Spleen (tissue), 11 donors: Measurements from ENCODE around the gene MRAP. TPM values are rescaled to one million over a fixed set of nuclear protein-coding genes. Genes with fewer than 3 reads are reported as not detected.
"Not testable (repeated sequence)": the region's sequence is repeated elsewhere in the genome, so short reads cannot be mapped to it uniquely, and the experiment has no call there.

Source experiments
- DNase-seq: peaks from one replicate; pipeline ENCODE4 v3.0.0-alpha.2; 2020
- H3K27ac ChIP-seq, 8 donors: fragments of 200-600 bp; sonication (generic) in 7 of 8; 1 replicate in 4 of 8; 2 replicates in 4 of 8; pipeline versions ENCODE4 v1.5.0 to v1.8.0; 2016 to 2021; ENCODE audit warnings: inconsistent platforms in 4 of 8, mild to moderate bottlenecking in 4 of 8, moderate library complexity in 1 of 8
- H3K27me3 ChIP-seq, 7 donors: fragments of 200-600 bp; sonication (generic) in 6 of 7; replicated peaks in 1 of 7; 1 replicate in 4 of 7; 2 replicates in 3 of 7; pipeline versions ENCODE4 v1.5.0 to v1.8.0; 2016 to 2021; ENCODE audit warnings: inconsistent platforms in 3 of 7, mild to moderate bottlenecking in 1 of 7
- H3K36me3 ChIP-seq, 6 donors: fragments of 200-600 bp; sonication (generic) in 5 of 6; 1 replicate in 4 of 6; 2 replicates in 2 of 6; pipeline versions ENCODE4 v1.5.0 to v1.8.0; 2016 to 2021; ENCODE audit warnings: inconsistent platforms in 2 of 6
- H3K4me1 ChIP-seq, 6 donors: fragments of 200-600 bp; sonication (generic) in 5 of 6; 1 replicate in 3 of 6; 2 replicates in 3 of 6; pipeline versions ENCODE4 v1.5.0 to v1.8.0; 2016 to 2021; ENCODE audit warnings: inconsistent platforms in 3 of 6
- H3K4me3 ChIP-seq, 8 donors: fragments of 200-600 bp; sonication (generic) in 7 of 8; 1 replicate in 4 of 8; 2 replicates in 4 of 8; pipeline versions ENCODE4 v1.5.0 to v1.8.0; 2016 to 2021; ENCODE audit warnings: inconsistent platforms in 4 of 8, mild to moderate bottlenecking in 4 of 8, moderate library complexity in 2 of 8
- H3K9me3 ChIP-seq, 8 donors: fragments of 200-600 bp; sonication (generic) in 7 of 8; 1 replicate in 4 of 8; 2 replicates in 4 of 8; pipeline versions ENCODE4 v1.5.0 to v1.8.0; 2016 to 2021; ENCODE audit warnings: inconsistent platforms in 4 of 8
- POLR2A ChIP-seq, 3 donors: fragments of 450-650 bp; IDR thresholded peaks; one replicate each; pipeline ENCODE4 v1.5.1; 2017; ENCODE audit warnings: antibody characterized with exemption in 3 of 3, mild to moderate bottlenecking in 1 of 3
- POLR2AphosphoS5 ChIP-seq, 3 donors: sonication (generic); formaldehyde crosslinking; IDR thresholded peaks; one replicate each; pipeline ENCODE4 v1.5.1; 2017; ENCODE audit warnings: antibody characterized with exemption in 3 of 3
- WGBS, 5 donors: extraction: QIAGEN DNeasy Blood & Tissue Kit in 3 of 5; methylation state at CpG; one replicate each; pipeline versions ENCODE4 v1.1.5 to v1.1.7; 2013 to 2018; 5-methylcytosine and 5-hydroxymethylcytosine counted together
- intact Hi-C: fragments of 100-400 bp; cut with DNase I; formaldehyde crosslinking; loops from one replicate; pipeline ENCODE4 v1.15.0; 2023; ENCODE audit warnings: low total_unique reads
- polyA plus RNA-seq, 3 donors: library from polyadenylated mRNA; stranded (reverse); fragments of 200-250 nt; gene quantifications; one replicate each; pipeline ENCODE4 v1.2.1, GENCODE V29; 2013
- total RNA-seq, 7 donors: library from RNA; depleted of rRNA in 3 of 7; stranded (reverse); fragments of >200 nt in 3 of 7; fragmentation: NEBNext Ultra II Directional in 4 of 7; extraction: Animal tissue kit (Norgen Biotek cat#: 25700) in 4 of 7; gene quantifications; one replicate each; pipeline versions ENCODE4 v1.1.0 to v1.2.1, GENCODE V29; 2016 to 2021
- TF ChIP-seq, protein P1 (sequence below), 11 experiments: fragments of 200-600 bp in 7 of 11; fragments of 450-650 bp in 4 of 11; sonication (generic) in 4 of 11; IDR thresholded peaks in 8 of 11; conservative IDR thresholded peaks in 3 of 11; 1 replicate in 7 of 11; 2 replicates in 4 of 11; pipeline versions ENCODE4 v1.4.0 to v1.8.0; 2016 to 2021; ENCODE audit warnings: antibody characterized with exemption in 11 of 11, inconsistent platforms in 4 of 11, mild to moderate bottlenecking in 1 of 11
- donor health status: healthy with polysubstance abuse.
- donor health status: DM: no; HTN: no; CAD: no; lungs with moderate emphysema.
- donor health status: DM: no; HTN: no; CAD: no.
- donor health status: Bipolar disorder and iron deficiency.
- donor health status: healthy.
- donor health status: DM: no; HTN: no; CAD: no.
- donor health status: DM: yes; HTN: yes; CAD: no.

Gene MRAP
- total and polyA plus RNA-seq, 10 donors = 0.09 TPM; not detected in 9

DNA sequence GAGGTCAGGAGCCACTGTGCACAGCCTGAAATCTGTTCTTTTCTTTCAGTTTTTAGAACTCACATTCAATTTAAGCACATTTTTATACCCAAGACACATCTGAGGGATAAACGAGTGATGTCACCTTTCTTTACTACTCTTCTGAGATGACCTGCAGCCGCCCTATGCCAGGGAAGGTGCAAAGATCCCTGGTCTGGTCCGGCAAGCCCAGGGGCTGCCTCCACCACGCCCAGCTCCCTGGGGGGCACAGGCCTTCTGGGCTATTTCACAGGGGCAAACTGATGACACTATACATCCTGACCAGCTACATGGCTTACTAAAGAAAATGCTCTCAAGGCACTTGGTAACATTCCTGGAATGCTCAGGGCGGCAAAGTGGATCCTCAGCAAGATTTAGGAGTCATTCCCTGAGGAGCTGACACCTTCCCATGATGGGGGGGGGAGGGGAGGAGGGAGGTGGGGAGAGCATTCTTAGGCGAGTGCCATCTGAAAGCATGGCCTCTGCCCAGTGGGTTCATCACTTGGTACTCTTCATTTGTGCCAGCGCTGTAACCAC is 11.3 kb downstream of the MRAP start:
- no peaks in the 10 kb centered on the region for H3K9me3 ChIP-seq
- 90 to 98% (median 96%) methylated on average over 7 of the region's 7 CpGs for WGBS, 5 donors
- peaks cover 0 to 79% (median 21%) of the 10 kb centered on the region in 6 donors for H3K36me3 ChIP-seq
- H3K27ac ChIP-seq = no peak overlapping the region
- no peaks in the 10 kb centered on the region for H3K27me3 ChIP-seq
- H3K4me1 ChIP-seq = no peaks in the 10 kb centered on the region
- TF ChIP-seq, protein P1, sequence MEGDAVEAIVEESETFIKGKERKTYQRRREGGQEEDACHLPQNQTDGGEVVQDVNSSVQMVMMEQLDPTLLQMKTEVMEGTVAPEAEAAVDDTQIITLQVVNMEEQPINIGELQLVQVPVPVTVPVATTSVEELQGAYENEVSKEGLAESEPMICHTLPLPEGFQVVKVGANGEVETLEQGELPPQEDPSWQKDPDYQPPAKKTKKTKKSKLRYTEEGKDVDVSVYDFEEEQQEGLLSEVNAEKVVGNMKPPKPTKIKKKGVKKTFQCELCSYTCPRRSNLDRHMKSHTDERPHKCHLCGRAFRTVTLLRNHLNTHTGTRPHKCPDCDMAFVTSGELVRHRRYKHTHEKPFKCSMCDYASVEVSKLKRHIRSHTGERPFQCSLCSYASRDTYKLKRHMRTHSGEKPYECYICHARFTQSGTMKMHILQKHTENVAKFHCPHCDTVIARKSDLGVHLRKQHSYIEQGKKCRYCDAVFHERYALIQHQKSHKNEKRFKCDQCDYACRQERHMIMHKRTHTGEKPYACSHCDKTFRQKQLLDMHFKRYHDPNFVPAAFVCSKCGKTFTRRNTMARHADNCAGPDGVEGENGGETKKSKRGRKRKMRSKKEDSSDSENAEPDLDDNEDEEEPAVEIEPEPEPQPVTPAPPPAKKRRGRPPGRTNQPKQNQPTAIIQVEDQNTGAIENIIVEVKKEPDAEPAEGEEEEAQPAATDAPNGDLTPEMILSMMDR (IDR thresholded peaks at IDR 0.05 in 8 of 11, conservative IDR thresholded peaks at IDR 0.05 in 3 of 11) = no peak
- TF ChIP-seq POLR2A (IDR thresholded peaks at IDR 0.05) (no peak), POLR2AphosphoS5 (IDR thresholded peaks at IDR 0.05) (no peak)
- no peak overlapping the region for H3K4me3 ChIP-seq
- no peak for DNase-seq
- intact Hi-C loops = no loop called here

DNA sequence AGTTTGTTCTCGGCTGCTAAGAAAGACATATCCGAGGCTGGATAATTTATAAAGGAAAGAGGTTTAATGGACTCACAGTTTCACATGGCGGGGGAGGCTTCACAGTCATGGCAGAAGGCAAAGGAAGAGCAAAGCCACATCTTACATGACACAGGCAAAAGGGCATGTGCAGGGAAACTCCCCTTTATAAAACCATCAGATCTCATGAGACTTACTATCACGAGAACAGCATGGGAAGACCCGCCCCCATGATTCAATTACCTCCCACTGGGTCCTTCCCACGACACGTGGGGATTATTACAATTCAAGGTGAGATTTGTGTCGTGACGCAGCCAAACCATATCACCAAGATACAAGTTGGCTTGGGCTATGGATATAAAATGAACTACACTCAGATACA is 12.3 kb downstream of the MRAP start:
- H3K9me3 ChIP-seq, H3K4me1 ChIP-seq, H3K27me3 ChIP-seq, H3K4me3 ChIP-seq, intact Hi-C loops, H3K27ac ChIP-seq, DNase-seq: not testable (repeated sequence)
- H3K36me3 ChIP-seq = peaks cover 0 to 89% (median 29%) of the 10 kb centered on the region in 6 donors
- WGBS, 5 donors = 87 to 93% (median 91%) methylated on average over 9 of the region's 9 CpGs

DNA sequence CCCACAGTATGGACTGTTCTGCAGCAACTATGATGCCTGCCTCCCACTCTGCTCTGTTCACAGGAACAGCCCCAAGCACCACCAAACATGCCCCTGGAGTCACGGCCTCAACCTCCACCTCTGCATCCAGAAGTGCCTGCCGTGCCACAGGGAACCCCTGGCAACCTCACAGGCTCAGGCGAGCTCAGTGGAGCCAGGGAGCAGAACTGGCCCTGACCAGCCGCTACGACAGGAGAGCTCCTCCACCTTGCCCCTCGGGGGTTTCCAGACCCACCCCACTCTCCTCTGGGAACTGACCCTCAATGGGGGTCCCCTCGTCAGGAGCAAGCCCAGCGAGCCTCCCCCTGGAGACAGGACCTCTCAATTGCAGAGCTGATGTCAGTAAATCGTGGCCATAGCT is 13.0 kb downstream of the MRAP start:
- Histone ChIP-seq H3K36me3 (peaks cover 0 to 92% (median 36%) of the 10 kb centered on the region in 6 donors), H3K27ac (no peak overlapping the region), H3K4me1 (no peaks in the 10 kb centered on the region), H3K9me3 (no peaks in the 10 kb centered on the region), H3K27me3 (no peaks in the 10 kb centered on the region), H3K4me3 (no peak overlapping the region)
- TF ChIP-seq POLR2AphosphoS5 (IDR thresholded peaks at IDR 0.05) (no peak), POLR2A (IDR thresholded peaks at IDR 0.05) (no peak)
- TF ChIP-seq, protein P1 (IDR thresholded peaks at IDR 0.05 in 8 of 11, conservative IDR thresholded peaks at IDR 0.05 in 3 of 11) = no peak
- intact Hi-C loops = no loop called here
- no peak for DNase-seq
- 88 to 100% (median 96%) methylated on average over 3 to 9 of the region's 9 CpGs for WGBS, 5 donors

DNA sequence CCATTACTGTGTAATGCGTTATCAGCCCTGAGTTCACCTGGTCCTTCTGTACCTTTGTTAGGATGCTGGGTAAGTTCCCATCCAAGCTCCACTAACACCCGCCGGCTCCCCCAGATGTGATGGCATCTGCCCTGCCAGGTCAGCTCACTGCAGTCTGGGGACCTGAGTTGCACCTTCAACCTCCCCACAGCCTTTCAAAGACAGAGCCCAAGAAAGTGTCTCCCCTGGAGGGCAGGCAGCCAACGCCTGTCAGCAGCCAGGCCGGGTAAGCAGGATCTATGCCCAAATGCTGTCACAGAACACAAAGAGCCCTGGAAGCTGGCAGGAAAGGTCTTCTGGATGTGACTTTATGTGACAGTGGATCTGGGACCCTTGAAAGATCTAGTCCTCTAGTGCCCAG is 13.7 kb downstream of the MRAP start:
- Histone ChIP-seq H3K27me3 (no peaks in the 10 kb centered on the region), H3K9me3 (no peaks in the 10 kb centered on the region), H3K4me1 (no peaks in the 10 kb centered on the region), H3K4me3 (no peak overlapping the region), H3K36me3 (peaks cover 0 to 95% (median 43%) of the 10 kb centered on the region in 6 donors), H3K27ac (no peak overlapping the region)
- TF ChIP-seq POLR2A (IDR thresholded peaks at IDR 0.05) (no peak), POLR2AphosphoS5 (IDR thresholded peaks at IDR 0.05) (no peak)
- TF ChIP-seq, protein P1 (IDR thresholded peaks at IDR 0.05 in 8 of 11, conservative IDR thresholded peaks at IDR 0.05 in 3 of 11) = no peak
- no peak for DNase-seq
- WGBS, 5 donors = 92 to 100% (median 95%) methylated on average over 5 of the region's 5 CpGs
- intact Hi-C loops = no loop called here

DNA sequence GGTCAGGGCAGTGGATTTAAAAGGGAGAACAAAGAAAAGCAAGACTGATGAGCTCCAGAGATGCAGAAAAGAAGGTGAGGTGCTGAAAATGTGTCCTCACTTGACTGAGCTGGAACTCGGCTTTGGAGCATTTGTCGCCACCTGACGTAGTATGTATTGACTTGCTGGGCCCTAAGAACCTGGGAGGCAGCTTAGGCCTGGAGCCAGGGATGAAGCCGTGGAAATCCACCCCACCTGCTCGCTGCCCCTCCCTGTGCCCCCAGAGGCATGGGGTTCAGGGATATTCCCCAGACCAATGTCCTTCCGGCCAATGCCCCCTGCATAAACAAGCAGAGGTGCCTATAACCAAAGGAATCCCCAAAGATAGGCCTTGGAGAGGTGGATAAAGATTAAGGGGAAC is 14.3 kb downstream of the MRAP start:
- intact Hi-C loops = no loop called here
- H3K27me3 ChIP-seq = no peaks in the 10 kb centered on the region
- 94 to 97% (median 95%) methylated on average over 6 of the region's 6 CpGs for WGBS, 5 donors
- DNase-seq = no peak
- TF ChIP-seq POLR2AphosphoS5 (IDR thresholded peaks at IDR 0.05) (no peak), POLR2A (IDR thresholded peaks at IDR 0.05) (no peak)
- TF ChIP-seq, protein P1 (IDR thresholded peaks at IDR 0.05 in 8 of 11, conservative IDR thresholded peaks at IDR 0.05 in 3 of 11) = no peak
- no peaks in the 10 kb centered on the region for H3K9me3 ChIP-seq
- H3K36me3 ChIP-seq = peaks cover 0 to 97% (median 49%) of the 10 kb centered on the region in 6 donors
- H3K4me1 ChIP-seq = no peaks in the 10 kb centered on the region
- H3K4me3 ChIP-seq = no peak overlapping the region
- no peak overlapping the region for H3K27ac ChIP-seq
